GM12891 (cell line): ENCODE results near the gene STRN.

Experiments used
- POLR2A ChIP-seq: IDR thresholded peaks from 2 replicates; pipeline ENCODE4 v1.6.1; 2011; ENCODE audit warnings: low read depth, low read length, control low read depth
- POLR2AphosphoS5 ChIP-seq: IDR thresholded peaks from 2 replicates; pipeline ENCODE4 v1.6.1; 2011; ENCODE audit warnings: low read depth, low read length, control low read depth
- SPI1 ChIP-seq: IDR thresholded peaks from 2 replicates; pipeline ENCODE4 v1.6.1; 2011; ENCODE audit warnings: low read depth, low read length, control low read depth
- TAF1 ChIP-seq: IDR thresholded peaks from 2 replicates; pipeline ENCODE4 v1.6.1; 2011; ENCODE audit warnings: low read depth, low read length, control low read depth

DNA sequence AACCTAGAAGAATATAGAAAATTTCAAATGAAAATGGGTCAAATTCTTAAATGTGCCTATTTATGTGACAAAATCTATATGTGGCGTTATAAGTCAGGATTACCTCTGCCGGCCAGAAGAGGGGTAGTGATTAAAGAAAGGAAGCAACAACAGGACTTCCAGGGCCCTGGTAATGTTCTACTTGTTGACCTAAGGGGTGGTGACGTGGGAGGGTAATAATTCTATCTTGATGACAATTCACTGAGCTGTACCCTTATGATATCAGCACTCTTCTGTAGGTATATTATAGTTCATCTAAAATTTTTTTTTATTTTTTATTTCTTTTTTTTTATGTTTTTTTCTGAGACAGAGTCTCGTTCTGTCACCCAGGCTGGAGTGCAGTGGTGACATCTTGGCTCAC, 87.9 kb downstream of the STRN start:
- TF ChIP-seq POLR2AphosphoS5 = no peak
- no peak for TF ChIP-seq TAF1
- no peak for TF ChIP-seq POLR2A
- TF ChIP-seq SPI1 = no peak
